PC-3 (cell line): Measurements from ENCODE around the gene CTNND2. TPM values are rescaled to one million over a fixed set of nuclear protein-coding genes. Genes with fewer than 3 reads are reported as not detected.

Experiments
- ATAC-seq: fragments of 200-7000 bp; cut with Tn5 transposase; 2 replicates; pipeline ENCODE4 v1.9.1; 2020; ENCODE audit warnings: mild to moderate bottlenecking, moderate library complexity
- BruUV-seq: library from RNA; stranded (reverse); fragments of 400-500 nt; replicated peaks from 2 replicates; lab custom pipeline; 2021; lab: Mats Ljungman, UMichigan
- CTCF ChIA-PET: fragments of 300-600 bp; sonication (Branson Sonifier 250); formaldehyde crosslinking; loops from one replicate; lab custom pipeline; 2022; ENCODE audit warnings: antibody characterized with exemption; lab: Charles Lee
- POLR2A ChIA-PET: fragments of 300-600 bp; sonication (Branson Sonifier 250); formaldehyde crosslinking; loops from one replicate; lab custom pipeline; 2022; ENCODE audit warnings: antibody characterized with exemption; ENCODE audit not compliant: unreplicated experiment; lab: Charles Lee
- DNase-seq: peaks from one replicate; pipeline ENCODE4 v3.0.0-alpha.2; 2015
- H2AFZ ChIP-seq: fragments of 300-600 bp; sonication (generic); 2 replicates; pipeline ENCODE4 v1.6.0; 2016; ENCODE audit warnings: antibody characterized with exemption, low read length
- H3F3A ChIP-seq: fragments of 300-600 bp; sonication (generic); one replicate; pipeline ENCODE4 v1.6.0; 2017; ENCODE audit warnings: antibody characterized with exemption, low read length, control low read depth, mild to moderate bottlenecking; ENCODE audit not compliant: unreplicated experiment
- H3K27ac ChIP-seq: fragments of 300-600 bp; sonication (generic); 2 replicates; pipeline ENCODE4 v1.5.1; 2016; ENCODE audit warnings: mild to moderate bottlenecking, low read length
- H3K27me3 ChIP-seq: fragments of 300-600 bp; sonication (generic); 2 replicates; pipeline ENCODE4 v1.6.1; 2016; ENCODE audit warnings: low read length, mixed read lengths
- H3K36me3 ChIP-seq: fragments of 300-600 bp; sonication (generic); 2 replicates; pipeline ENCODE4 v1.6.1; 2016; ENCODE audit warnings: low read depth, mixed run types, low read length, mixed read lengths
- H3K4me1 ChIP-seq: fragments of 300-600 bp; sonication (generic); 2 replicates; pipeline ENCODE4 v1.5.1; 2016; ENCODE audit warnings: low read length; ENCODE audit not compliant: insufficient read depth
- H3K4me2 ChIP-seq: fragments of 300-600 bp; sonication (generic); 2 replicates; pipeline ENCODE4 v1.6.0; 2016; ENCODE audit warnings: low read length
- H3K4me3 ChIP-seq: fragments of 300-600 bp; sonication (generic); 2 replicates; pipeline ENCODE4 v1.5.1; 2016; ENCODE audit warnings: mild to moderate bottlenecking, low read length, mixed read lengths
- H3K79me2 ChIP-seq: fragments of 300-600 bp; sonication (generic); 2 replicates; pipeline ENCODE4 v1.6.1; 2017; ENCODE audit warnings: low read length, mixed read lengths
- H3K9ac ChIP-seq: fragments of 300-600 bp; sonication (generic); 2 replicates; pipeline ENCODE4 v1.6.0; 2016; ENCODE audit warnings: mild to moderate bottlenecking, low read length
- H3K9me2 ChIP-seq: fragments of 300-600 bp; sonication (generic); replicated peaks from 2 replicates; pipeline ENCODE4 v1.6.1; 2016; ENCODE audit warnings: mixed run types, low read length, mixed read lengths
- H3K9me3 ChIP-seq: fragments of 300-600 bp; sonication (generic); 2 replicates; pipeline ENCODE4 v1.6.1; 2016; ENCODE audit warnings: low read length, mixed read lengths
- H4K20me1 ChIP-seq: fragments of 300-600 bp; sonication (generic); 2 replicates; pipeline ENCODE4 v1.6.1; 2016; ENCODE audit warnings: low read length, mixed read lengths
- EZH2 ChIP-seq: fragments of 300-600 bp; sonication (generic); IDR thresholded peaks from one replicate; pipeline ENCODE4 v1.6.1; 2017; ENCODE audit warnings: antibody characterized with exemption, mild to moderate bottlenecking, low read length; ENCODE audit not compliant: unreplicated experiment
- EZH2phosphoT487 ChIP-seq: fragments of 300-600 bp; sonication (generic); IDR thresholded peaks from 2 replicates; pipeline ENCODE4 v1.6.1; 2018; ENCODE audit warnings: mild to moderate bottlenecking, antibody characterized with exemption, low read length, borderline replicate concordance
- intact Hi-C: fragments of 100-400 bp; cut with micrococcal nuclease; formaldehyde crosslinking; loops from 2 replicates; pipeline ENCODE4 v1.9.0; 2023
- total RNA-seq: library from RNA; depleted of rRNA; stranded (reverse); fragments of >200 nt; gene quantifications from 2 replicates; pipeline ENCODE4 v1.2.3, GENCODE V29; 2014
- TF ChIP-seq, protein P1 (sequence below): fragments of 300-600 bp; sonication (generic); conservative IDR thresholded peaks from 2 replicates; pipeline ENCODE4 v1.5.1; 2017; ENCODE audit warnings: antibody characterized with exemption, low read depth, mild to moderate bottlenecking, low read length

CTNND2 gene
- total RNA-seq, 1 experiment from 2014 or later = 1.8 TPM

- H3K4me1 ChIP-seq = peaks cover 3% of the 10 kb centered on the region; the same call in 1 of the 2 replicates
- TF ChIP-seq EZH2phosphoT487 (no peak), EZH2 (no peak)
- TF ChIP-seq, protein P1, sequence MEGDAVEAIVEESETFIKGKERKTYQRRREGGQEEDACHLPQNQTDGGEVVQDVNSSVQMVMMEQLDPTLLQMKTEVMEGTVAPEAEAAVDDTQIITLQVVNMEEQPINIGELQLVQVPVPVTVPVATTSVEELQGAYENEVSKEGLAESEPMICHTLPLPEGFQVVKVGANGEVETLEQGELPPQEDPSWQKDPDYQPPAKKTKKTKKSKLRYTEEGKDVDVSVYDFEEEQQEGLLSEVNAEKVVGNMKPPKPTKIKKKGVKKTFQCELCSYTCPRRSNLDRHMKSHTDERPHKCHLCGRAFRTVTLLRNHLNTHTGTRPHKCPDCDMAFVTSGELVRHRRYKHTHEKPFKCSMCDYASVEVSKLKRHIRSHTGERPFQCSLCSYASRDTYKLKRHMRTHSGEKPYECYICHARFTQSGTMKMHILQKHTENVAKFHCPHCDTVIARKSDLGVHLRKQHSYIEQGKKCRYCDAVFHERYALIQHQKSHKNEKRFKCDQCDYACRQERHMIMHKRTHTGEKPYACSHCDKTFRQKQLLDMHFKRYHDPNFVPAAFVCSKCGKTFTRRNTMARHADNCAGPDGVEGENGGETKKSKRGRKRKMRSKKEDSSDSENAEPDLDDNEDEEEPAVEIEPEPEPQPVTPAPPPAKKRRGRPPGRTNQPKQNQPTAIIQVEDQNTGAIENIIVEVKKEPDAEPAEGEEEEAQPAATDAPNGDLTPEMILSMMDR = no peak
- ATAC-seq (no peak; the same call in 1 of the 2 replicates), DNase-seq (no peak)
- ChIA-PET CTCF (no interaction called here), POLR2A (no interaction called here)
- no peak overlapping the region for H3K4me3 ChIP-seq
- H3K27ac ChIP-seq = no peak overlapping the region
- no peaks in the 10 kb centered on the region for H4K20me1 ChIP-seq
- no TSS peak for BruUV-seq
- H3K4me2 ChIP-seq = no peak overlapping the region
- no peaks in the 10 kb centered on the region for H3K9me2 ChIP-seq
- H2AFZ ChIP-seq = no peak overlapping the region
- H3K79me2 ChIP-seq = no peaks in the 10 kb centered on the region
- intact Hi-C loops = no loop called here
- H3K27me3 ChIP-seq = 0 out of 2 replicates have a peak, but pooled peaks cover 3% of the 10 kb centered on the region
- no peak overlapping the region for H3K9ac ChIP-seq
- no peaks in the 10 kb centered on the region for H3K36me3 ChIP-seq
- H3F3A ChIP-seq = no peaks in the 10 kb centered on the region
- H3K9me3 ChIP-seq = no peaks in the 10 kb centered on the region
These were observed 400.0 kb downstream of the CTNND2 start for GRCh38 chr5:11504065-11504885.

DNA sequence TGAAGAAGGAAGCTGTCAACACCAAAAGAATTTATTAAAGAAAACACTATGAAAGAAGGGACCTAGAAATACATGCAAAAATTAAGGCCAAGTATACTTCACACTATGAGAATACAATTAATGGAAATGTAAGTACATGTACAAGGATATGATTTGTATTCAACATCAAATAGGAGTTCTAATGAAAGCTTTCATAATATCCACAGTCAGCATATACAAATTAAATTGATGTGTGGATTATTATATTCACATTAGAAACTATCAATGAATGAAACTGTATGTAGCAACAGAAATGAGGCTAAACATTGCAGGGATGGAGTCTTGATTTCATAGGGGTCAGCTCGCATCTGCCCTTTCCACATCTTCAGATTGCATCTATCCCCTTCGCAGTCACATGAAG lies 401.5 kb downstream of the CTNND2 start:
- Histone ChIP-seq H3K9ac (no peak overlapping the region), H4K20me1 (no peaks in the 10 kb centered on the region), H3F3A (no peaks in the 10 kb centered on the region), H3K79me2 (no peaks in the 10 kb centered on the region), H3K27me3 (no peaks in the 10 kb centered on the region), H3K4me3 (no peak overlapping the region), H3K9me3 (no peaks in the 10 kb centered on the region), H2AFZ (no peak overlapping the region), H3K27ac (no peak overlapping the region), H3K9me2 (no peaks in the 10 kb centered on the region), H3K36me3 (no peaks in the 10 kb centered on the region), H3K4me1 (peaks cover 3% of the 10 kb centered on the region; the same call in 1 of the 2 replicates), H3K4me2 (no peak overlapping the region)
- no peak for TF ChIP-seq EZH2phosphoT487
- no peak for TF ChIP-seq EZH2
- DNase-seq (no peak), ATAC-seq (no peak)
- BruUV-seq = no TSS peak
- intact Hi-C loops = no loop called here
- CTCF ChIA-PET = no interaction called here
- POLR2A ChIA-PET = no interaction called here

GRCh38 chr5:11497651-11498050 lies 406.6 kb downstream of the CTNND2 start:
- no peaks in the 10 kb centered on the region for H4K20me1 ChIP-seq
- intact Hi-C loops = loop anchor here (5.0 to 10.0 kb wide), 3 partner anchors 120 to 803 kb away; no protein-coding TSS in a partner anchor
- no peaks in the 10 kb centered on the region for H3F3A ChIP-seq
- no peaks in the 10 kb centered on the region for H3K27me3 ChIP-seq
- no peaks in the 10 kb centered on the region for H3K9me2 ChIP-seq
- H3K4me3 ChIP-seq = no peak overlapping the region
- no TSS peak for BruUV-seq
- ChIA-PET CTCF (no interaction called here), POLR2A (no interaction called here)
- H3K27ac ChIP-seq = no peak overlapping the region
- H2AFZ ChIP-seq = no peak overlapping the region
- H3K4me1 ChIP-seq = no peaks in the 10 kb centered on the region
- TF ChIP-seq EZH2 (no peak), EZH2phosphoT487 (no peak)
- TF ChIP-seq, protein P1 = no peak
- H3K4me2 ChIP-seq = no peak overlapping the region
- no peaks in the 10 kb centered on the region for H3K79me2 ChIP-seq
- ATAC-seq (no peak), DNase-seq (peak; percentile 11)
- H3K36me3 ChIP-seq = no peaks in the 10 kb centered on the region
- H3K9ac ChIP-seq = no peak overlapping the region
- no peaks in the 10 kb centered on the region for H3K9me3 ChIP-seq
